Endothelial cell of umbilical vein (primary cell): Measurements from ENCODE around the gene PDE10A.

Source experiments
- CTCF ChIP-seq, 2 donors: IDR thresholded peaks; 1 replicate in 1 of 2; 2 replicates in 1 of 2; pipeline ENCODE4 v1.5.1; 2011; ENCODE audit warnings: low read length in 2 of 2, mild to moderate bottlenecking in 2 of 2, moderate library complexity in 2 of 2, control low read depth in 1 of 2, inconsistent platforms in 1 of 2, low read depth in 1 of 2; ENCODE audit not compliant: insufficient read depth in 1 of 2; ENCODE audit errors: extremely low read depth in 1 of 2
- EZH2 ChIP-seq: IDR thresholded peaks from 2 replicates; pipeline ENCODE4 v1.6.1; 2012; ENCODE audit warnings: borderline replicate concordance, low read depth, mild to moderate bottlenecking, moderate library complexity, low read length, inconsistent platforms; ENCODE audit not compliant: severe bottlenecking
- MAX ChIP-seq: IDR thresholded peaks from 2 replicates; pipeline ENCODE4 v1.6.1; 2011; ENCODE audit not compliant: insufficient read depth, insufficient read length
- POLR2A ChIP-seq: IDR thresholded peaks from 2 replicates; pipeline ENCODE4 v1.6.1; 2012; ENCODE audit warnings: low read depth, mild to moderate bottlenecking, control low read depth, low read length

GRCh38 chr6:165599596-165600487 lies 63.2 kb downstream of the PDE10A start:
- no peak for TF ChIP-seq EZH2
- TF ChIP-seq CTCF (IDR thresholded peaks at IDR 0.05; ENCODE audit: extremely low read depth in 1 of 2, insufficient read depth in 1 of 2, low read depth in 1 of 2, low read length in 2 of 2): no peak
- no peak for TF ChIP-seq POLR2A
- TF ChIP-seq MAX: no peak
